Measurements from ENCODE around the gene DNAH12. TPM values are rescaled to one million over a fixed set of nuclear protein-coding genes. Genes with fewer than 3 reads are reported as not detected.

The DNAH12 gene
- not detected in 2 replicates for total RNA-seq

GRCh38 chr3:57544181-57545125, at the start of gene DNAH12:
Gene DNAH12, minus strand, starts transcription at chr3:57544344. Its CDS starts 1,474 bp downstream, at chr3:57542870.

GRCh38 chr3:57555738-57556458, 11.8 kb upstream of the DNAH12 start, which contains the start of gene PDE12:
Gene PDE12, plus strand, starts transcription at chr3:57556274. Its CDS starts 106 bp downstream, at chr3:57556380.

GRCh38 chr3:57292159-57292896, 251.8 kb downstream of the DNAH12 start, which contains the start of gene ASB14:
Gene ASB14, minus strand, starts transcription at chr3:57292685. Its CDS starts 652 bp downstream, at chr3:57292033.

Other genes starting within 250 kb of the DNAH12 start
- 21.5 and 22.8 TPM in 2 replicates for gene PDE12, start 11.9 kb upstream of the DNAH12 start, total RNA-seq
- 128 and 146 TPM in 2 replicates for gene ARF4, start 53.0 kb upstream of the DNAH12 start, total RNA-seq
- 24.8 and 26.6 TPM in 2 replicates for gene DENND6A, start 148.7 kb upstream of the DNAH12 start, total RNA-seq
- 47.3 and 49.5 TPM in 2 replicates for gene SLMAP, start 212.0 kb upstream of the DNAH12 start, total RNA-seq

Measured in airway epithelial cell (primary cell).